IMR-90 (cell line): ENCODE results near the gene CXCL3.

Experiments used
- CTCF ChIP-seq: conservative IDR thresholded peaks from 2 replicates; pipeline ENCODE4 v1.5.1; 2012; ENCODE audit warnings: mild to moderate bottlenecking, low read depth, low read length, improper control_type of control experiment
- POLR2A ChIP-seq: IDR thresholded peaks from 2 replicates; pipeline ENCODE4 v1.6.1; 2012; ENCODE audit warnings: mild to moderate bottlenecking, low read depth, low read length
- RAD21 ChIP-seq: IDR thresholded peaks from 2 replicates; pipeline ENCODE4 v1.6.1; 2012; ENCODE audit warnings: low read length, improper control_type of control experiment

DNA sequence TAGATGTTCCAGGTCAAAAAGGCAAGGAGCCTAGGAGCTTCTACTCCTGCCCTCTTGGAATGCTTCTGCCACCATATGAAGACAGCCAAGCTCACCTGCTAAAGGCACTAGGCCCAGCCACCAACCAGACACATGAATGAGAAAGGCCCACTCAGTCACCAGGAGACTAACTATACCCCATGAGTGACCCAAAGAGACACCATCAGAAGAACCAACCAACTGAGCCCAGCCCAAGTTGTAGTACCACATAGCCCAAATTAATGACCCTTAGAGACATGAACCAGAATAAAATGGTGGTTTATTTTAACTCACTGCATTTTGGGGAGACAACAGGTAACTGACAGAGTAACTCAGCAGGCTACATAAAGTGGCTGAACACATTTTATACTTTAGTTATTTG, 22.9 kb upstream of the CXCL3 start:
- TF ChIP-seq RAD21 (no peak), POLR2A (no peak), CTCF (no peak)
